ENCODE measurements around the gene FCHSD2. TPM values are rescaled to one million over a fixed set of nuclear protein-coding genes. Genes with fewer than 3 reads are reported as not detected.
"Not testable (repeated sequence)": the region's sequence is repeated elsewhere in the genome, so short reads cannot be mapped to it uniquely, and the experiment has no call there.

The FCHSD2 gene
- polyA plus RNA-seq, 2 of the 4 experiments (the other 2 are of a cell fraction), result 10.5 to 19.0 TPM

GRCh38 chr11:72812604-72812966, 329.5 kb downstream of the FCHSD2 start:
- ChIA-PET POLR2A (interaction anchor here (1.0 to 1.6 kb wide), 4 partner anchors 18 to 496 kb away, joined by 3 to 10 read pairs (median 7); partner anchors contain the start of gene STARD10), CTCF (interaction anchor here (0.8 to 6.6 kb wide), 19 partner anchors 8 to 523 kb away, joined by 3 to 42 read pairs (median 6); partner anchors contain the start of gene STARD10)
- peak in 1 of 2 experiments; percentile 75 for DNase-seq (ENCODE audit: low read depth in 1 of 2, low spot score in 1 of 2)
- Histone ChIP-seq H3K4me3 (peak overlapping the region; percentile 58), H3K9me3 (no peaks in the 10 kb centered on the region), H3K4me2 (peak overlapping the region; percentile 93), H3K4me1 (peaks cover 37% of the 10 kb centered on the region), H3K27ac (peak overlapping the region; percentile 78 to 95)
- 9% methylated on average over 3 of the region's 4 CpGs for WGBS (ENCODE audit: missing lambda C conversion rate)
- no peak for TF ChIP-seq ZC3H11A (IDR thresholded peaks at IDR 0.05)
- peak; percentile 97 for TF ChIP-seq HOXB5 (CRISPR knock-in tag; IDR thresholded peaks at IDR 0.05)
- no peak for FAIRE-seq
- peak; percentile 14 to 28 for ATAC-seq

DNA sequence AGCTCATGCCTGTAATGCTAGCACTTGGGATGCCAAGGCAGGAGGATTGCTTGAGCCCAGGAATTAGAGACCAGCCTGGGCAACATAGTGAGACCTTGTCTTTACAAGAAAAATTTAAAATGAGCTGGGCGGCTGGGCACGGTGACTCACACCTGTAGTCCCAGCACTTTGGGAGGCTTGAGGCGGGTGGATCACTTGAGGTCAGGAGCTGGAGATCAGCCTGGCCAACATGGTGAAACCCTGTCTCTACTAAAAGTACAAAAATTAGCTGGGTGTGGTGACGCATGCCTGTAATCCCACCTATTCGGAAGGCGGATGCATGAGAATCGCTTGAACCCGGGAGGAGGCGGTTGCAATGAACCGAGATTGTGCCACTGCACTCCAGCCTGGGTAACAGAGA, 330.4 kb downstream of the FCHSD2 start:
- Histone ChIP-seq H3K4me2 (peak overlapping the region; percentile 93), H3K4me1 (peaks cover 46% of the 10 kb centered on the region), H3K27ac (peak overlapping the region in 1 of 2 experiments; percentile 60; a peak in 3 of 6 replicates)
- DNase-seq (ENCODE audit: low read depth in 1 of 2, low spot score in 1 of 2); ATAC-seq; FAIRE-seq; H3K9me3 ChIP-seq; H3K4me3 ChIP-seq: not testable (repeated sequence)
- CTCF ChIA-PET, result interaction anchor here (0.8 to 6.6 kb wide), 8 partner anchors 11 to 366 kb away, joined by 3 to 42 read pairs (median 16); partner anchors contain the start of gene STARD10
- POLR2A ChIA-PET, result interaction anchor here (1.2 kb wide), 1 partner anchor 18 kb away, joined by 5 read pairs; the partner anchor contains the start of gene STARD10
- 92% methylated on average over 10 of the region's 10 CpGs for WGBS (ENCODE audit: missing lambda C conversion rate)

DNA sequence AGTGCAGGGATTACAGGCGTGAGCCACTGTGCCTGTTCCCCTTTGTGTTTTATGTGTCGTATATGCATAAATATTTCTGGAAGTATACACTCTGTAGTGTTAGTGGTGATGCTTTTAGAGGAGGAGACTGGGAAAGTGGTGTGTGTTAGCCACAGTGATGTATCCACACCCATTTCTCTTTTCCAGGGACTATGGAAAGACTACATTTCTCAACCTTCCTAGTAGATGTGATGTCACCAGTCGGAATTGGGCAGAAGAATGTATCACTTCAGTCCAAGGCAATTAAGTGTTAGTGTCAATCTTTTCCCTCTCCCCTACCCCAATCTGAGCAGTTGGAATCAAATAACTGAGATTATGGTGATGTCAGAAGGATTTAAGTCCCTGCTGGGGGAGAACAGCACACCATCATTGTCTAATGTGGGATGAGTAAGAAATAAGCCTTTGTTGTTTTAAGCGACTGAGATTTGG, 333.8 kb downstream of the FCHSD2 start:
- Histone ChIP-seq H3K4me1 (peaks cover 45% of the 10 kb centered on the region), H3K4me2 (peak overlapping the region; percentile 57), H3K9me3 (no peaks in the 10 kb centered on the region), H3K27ac (peak overlapping the region; percentile 80 to 89), H3K4me3 (no peak overlapping the region)
- no peak for DNase-seq (ENCODE audit: low read depth in 1 of 2, low spot score in 1 of 2)
- WGBS (ENCODE audit: missing lambda C conversion rate), result 94% methylated on average over 4 of the region's 4 CpGs
- TF ChIP-seq HOXB13 (CRISPR knock-in tag; IDR thresholded peaks at IDR 0.05; ENCODE audit: low read depth) (no peak), MAFK (IDR thresholded peaks at IDR 0.05; ENCODE audit: partially characterized antibody) (no peak), CHD4 (IDR thresholded peaks at IDR 0.05; ENCODE audit: borderline replicate concordance) (no peak), FOSL2 (IDR thresholded peaks at IDR 0.05) (no peak), FOSL2 (CRISPR knock-in tag; IDR thresholded peaks at IDR 0.05) (no peak), HEYL (CRISPR knock-in tag; IDR thresholded peaks at IDR 0.05) (no peak), CHD2 (IDR thresholded peaks at IDR 0.05; ENCODE audit: low read length, partially characterized antibody) (no peak), MAZ (IDR thresholded peaks at IDR 0.05; ENCODE audit: borderline replicate concordance, low read depth, low read length) (no peak), EHF (CRISPR knock-in tag; IDR thresholded peaks at IDR 0.05) (no peak), PHF8 (IDR thresholded peaks at IDR 0.05; ENCODE audit: borderline replicate concordance, low read depth) (no peak), POLR2A (IDR thresholded peaks at IDR 0.05; ENCODE audit: low read length) (no peak), SMC3 (IDR thresholded peaks at IDR 0.05) (no peak), ZFP36 (IDR thresholded peaks at IDR 0.05; ENCODE audit: borderline replicate concordance, partially characterized antibody) (no peak), BCL3 (IDR thresholded peaks at IDR 0.05) (no peak)
- TF ChIP-seq, protein P1, sequence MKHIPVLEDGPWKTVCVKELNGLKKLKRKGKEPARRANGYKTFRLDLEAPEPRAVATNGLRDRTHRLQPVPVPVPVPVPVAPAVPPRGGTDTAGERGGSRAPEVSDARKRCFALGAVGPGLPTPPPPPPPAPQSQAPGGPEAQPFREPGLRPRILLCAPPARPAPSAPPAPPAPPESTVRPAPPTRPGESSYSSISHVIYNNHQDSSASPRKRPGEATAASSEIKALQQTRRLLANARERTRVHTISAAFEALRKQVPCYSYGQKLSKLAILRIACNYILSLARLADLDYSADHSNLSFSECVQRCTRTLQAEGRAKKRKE (CRISPR knock-in tag; IDR thresholded peaks at IDR 0.05; ENCODE audit: low read depth), result no peak
- TF ChIP-seq, protein P2, sequence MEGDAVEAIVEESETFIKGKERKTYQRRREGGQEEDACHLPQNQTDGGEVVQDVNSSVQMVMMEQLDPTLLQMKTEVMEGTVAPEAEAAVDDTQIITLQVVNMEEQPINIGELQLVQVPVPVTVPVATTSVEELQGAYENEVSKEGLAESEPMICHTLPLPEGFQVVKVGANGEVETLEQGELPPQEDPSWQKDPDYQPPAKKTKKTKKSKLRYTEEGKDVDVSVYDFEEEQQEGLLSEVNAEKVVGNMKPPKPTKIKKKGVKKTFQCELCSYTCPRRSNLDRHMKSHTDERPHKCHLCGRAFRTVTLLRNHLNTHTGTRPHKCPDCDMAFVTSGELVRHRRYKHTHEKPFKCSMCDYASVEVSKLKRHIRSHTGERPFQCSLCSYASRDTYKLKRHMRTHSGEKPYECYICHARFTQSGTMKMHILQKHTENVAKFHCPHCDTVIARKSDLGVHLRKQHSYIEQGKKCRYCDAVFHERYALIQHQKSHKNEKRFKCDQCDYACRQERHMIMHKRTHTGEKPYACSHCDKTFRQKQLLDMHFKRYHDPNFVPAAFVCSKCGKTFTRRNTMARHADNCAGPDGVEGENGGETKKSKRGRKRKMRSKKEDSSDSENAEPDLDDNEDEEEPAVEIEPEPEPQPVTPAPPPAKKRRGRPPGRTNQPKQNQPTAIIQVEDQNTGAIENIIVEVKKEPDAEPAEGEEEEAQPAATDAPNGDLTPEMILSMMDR (IDR thresholded peaks at IDR 0.05), result no peak
- TF ChIP-seq, protein P3, sequence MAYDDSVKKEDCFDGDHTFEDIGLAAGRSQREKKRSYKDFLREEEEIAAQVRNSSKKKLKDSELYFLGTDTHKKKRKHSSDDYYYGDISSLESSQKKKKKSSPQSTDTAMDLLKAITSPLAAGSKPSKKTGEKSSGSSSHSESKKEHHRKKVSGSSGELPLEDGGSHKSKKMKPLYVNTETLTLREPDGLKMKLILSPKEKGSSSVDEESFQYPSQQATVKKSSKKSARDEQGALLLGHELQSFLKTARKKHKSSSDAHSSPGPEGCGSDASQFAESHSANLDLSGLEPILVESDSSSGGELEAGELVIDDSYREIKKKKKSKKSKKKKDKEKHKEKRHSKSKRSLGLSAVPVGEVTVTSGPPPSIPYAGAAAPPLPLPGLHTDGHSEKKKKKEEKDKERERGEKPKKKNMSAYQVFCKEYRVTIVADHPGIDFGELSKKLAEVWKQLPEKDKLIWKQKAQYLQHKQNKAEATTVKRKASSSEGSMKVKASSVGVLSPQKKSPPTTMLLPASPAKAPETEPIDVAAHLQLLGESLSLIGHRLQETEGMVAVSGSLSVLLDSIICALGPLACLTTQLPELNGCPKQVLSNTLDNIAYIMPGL (CRISPR knock-in tag; IDR thresholded peaks at IDR 0.05; ENCODE audit: borderline replicate concordance), result no peak
- ChIA-PET POLR2A (no interaction called here), CTCF (interaction anchor here (1.2 to 6.6 kb wide), 5 partner anchors 14 to 84 kb away, joined by 3 to 31 read pairs (median 7); partner anchors contain the start of gene STARD10)
- ATAC-seq, result no peak
- FAIRE-seq, result no peak
